HG02870 (cell line): ENCODE results near the gene GNA14.
A peak's percentile ranks its signal among the peaks of the same experiment; 100 is the strongest.
"Not testable (repeated sequence)": the region's sequence is repeated elsewhere in the genome, so short reads cannot be mapped to it uniquely, and the experiment has no call there.

Source experiments
- ATAC-seq: cut with Tn5 transposase; IDR thresholded peaks from one replicate; pipeline ENCODE4 v1.9.1; 2021; ENCODE audit warnings: mild to moderate bottlenecking, moderate library complexity; ENCODE audit not compliant: unreplicated experiment

GNA14 gene

DNA sequence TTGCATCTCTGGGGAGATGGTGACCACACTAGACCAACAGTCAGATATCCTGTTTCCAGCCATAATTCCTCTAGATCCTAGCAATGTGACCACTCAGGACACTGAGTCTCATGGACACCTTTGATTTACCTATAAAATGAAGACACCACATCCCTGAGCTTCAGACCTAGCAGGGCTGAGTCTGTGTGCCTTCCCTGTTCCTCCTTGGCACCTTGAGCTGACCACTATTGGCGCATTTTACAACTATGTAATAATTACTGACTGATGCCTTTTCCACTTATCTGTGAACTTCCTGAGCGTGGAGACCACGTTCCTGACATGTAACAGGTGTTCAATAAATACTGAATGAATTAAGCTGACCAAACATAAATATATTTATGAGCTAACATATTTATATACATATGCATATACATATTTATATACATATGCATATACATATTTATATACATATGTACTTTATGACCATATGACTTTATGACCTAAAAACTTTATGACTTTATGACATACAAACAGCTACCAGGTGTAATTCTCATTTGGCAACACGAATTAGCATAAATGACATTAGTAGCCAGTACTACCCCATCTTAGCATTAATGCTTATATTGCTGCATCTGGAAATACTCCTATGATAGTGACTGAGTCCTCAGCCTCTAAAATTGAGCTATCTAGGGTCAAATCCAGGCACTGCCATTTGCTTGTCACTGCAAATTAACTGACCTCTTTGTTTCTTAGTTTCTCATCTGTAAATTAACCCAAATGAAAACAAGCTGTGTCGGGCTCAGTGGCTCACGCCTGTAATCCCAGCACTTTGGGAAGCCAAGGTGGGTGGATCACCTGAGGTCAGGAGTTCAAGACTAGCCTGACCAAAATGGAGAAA lies 150.6 kb downstream of the GNA14 start:
- ATAC-seq = no peak

DNA sequence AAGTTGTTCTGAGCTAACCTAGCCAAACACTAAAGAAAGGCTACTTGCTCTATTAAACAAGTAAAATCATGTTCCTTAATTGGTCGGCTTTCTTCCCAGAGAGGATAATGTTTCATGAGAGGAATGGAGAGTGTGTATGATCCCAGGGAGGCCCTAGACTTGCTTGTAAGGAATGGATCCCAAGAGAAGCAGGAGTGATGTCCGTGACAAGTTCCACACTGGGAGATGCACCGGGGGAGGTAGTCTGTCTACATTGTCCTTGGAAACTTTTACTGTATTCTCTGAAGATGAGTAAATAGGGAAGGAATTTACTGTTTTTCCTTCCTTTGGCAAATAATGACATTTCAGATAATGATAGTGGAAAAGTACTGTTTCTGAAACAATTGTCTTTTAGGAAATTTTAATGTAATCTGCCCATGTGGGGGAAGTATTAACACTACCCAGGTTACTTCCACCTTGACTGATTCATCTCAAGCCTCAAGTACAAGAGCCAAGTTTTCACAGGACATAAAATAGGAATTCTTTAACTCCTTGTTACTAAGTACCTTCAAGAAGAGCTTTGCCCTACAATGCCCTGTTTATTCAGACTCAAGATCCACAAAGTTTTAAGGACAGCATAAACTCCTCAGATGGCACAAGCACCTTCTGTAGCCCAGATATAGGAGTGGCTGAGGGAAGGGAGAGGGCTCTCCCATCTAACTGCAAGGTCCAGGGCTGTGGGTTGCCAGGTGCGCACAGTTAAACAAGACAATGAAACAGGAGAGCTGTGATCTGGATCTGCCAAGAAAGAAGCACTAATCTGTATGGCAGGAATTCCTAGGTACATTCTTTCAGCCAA lies 152.1 kb downstream of the GNA14 start:
- ATAC-seq = no peak

DNA sequence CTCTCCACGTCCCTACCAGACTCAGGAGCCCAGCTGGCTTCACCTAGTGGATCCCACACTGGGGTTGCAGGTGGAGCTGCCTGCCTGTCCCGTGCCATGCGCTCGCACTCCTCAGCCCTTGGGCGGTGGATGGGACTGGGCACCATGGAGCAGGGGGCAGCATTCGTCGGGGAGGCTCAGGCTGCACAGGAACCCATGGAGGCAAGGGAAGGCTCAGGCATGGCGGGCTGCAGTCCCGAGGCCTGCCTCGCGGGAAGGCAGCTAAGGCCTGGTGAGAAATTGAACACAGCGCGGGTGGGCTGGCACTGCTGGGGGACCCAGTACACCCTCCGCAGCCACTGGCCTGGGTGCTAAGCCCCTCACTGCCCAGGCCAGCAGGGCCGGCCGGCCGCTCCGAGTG lies 157.8 kb downstream of the GNA14 start:
- not testable (repeated sequence) for ATAC-seq

DNA sequence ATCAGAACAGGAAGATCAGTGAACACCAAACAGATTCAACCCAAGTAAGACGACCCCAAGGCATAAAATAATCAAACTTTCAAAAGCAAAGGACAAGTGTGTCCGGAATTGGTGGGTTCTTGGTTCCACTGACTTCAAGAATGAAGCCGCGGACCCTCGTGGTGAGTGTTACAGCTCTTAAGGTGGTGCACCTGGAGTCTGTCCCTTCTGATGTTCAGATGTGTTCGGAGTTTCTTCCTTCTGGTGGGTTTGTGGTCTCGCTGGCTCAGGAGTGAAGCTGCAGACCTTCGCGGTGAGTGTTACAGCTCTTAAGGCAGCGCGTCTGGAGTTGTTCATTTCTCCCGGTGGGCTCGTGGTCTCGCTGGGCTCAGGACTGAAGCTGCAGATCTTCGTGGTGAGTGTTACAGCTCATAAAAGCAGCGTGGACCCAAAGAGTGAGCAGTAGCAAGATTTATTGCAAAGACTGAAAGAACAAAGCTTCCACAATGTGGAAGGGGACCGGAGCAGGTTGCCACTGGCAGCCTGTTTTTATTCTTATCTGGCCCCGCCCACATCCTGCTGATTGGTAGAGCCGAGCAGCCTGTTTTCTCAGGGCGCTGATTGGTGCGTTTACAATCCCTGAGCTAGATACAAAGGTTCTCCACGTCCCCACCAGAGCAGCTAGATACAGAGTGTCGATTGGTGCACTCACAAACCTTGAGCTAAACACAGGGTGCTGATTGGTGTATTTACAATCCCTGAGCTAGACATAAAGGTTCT lies 158.5 kb downstream of the GNA14 start:
- ATAC-seq = not testable (repeated sequence)

DNA sequence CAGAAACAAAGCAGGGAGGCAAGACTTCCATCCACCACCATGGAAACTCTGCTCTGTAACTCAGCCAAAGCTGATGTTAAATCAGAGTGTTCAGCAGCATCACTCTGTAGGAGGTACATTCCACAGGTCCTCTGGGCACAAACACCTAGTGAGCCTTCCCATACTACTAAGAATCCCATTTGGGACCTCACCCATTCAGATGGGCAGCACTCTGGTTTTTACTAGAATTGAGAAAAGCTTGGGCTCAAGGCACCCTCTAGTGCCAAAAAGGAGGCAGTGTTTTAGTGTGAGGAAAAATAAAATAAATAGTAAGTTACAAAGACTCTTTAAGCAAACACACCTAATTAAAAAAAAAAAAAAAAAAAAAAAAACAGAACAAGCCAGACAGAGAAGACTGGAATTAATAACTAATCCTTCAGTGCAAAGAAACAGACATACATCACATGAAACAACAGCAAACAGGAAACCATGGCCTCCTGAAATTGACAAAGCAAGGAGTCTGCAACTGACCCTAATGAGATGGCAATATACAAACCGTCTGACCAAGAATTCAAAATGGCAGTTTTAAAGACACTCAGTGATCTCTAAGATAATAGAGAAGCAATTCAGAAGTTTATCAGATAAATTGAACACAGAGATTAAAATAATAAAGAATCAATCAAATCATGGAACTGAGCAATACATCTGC lies 159.5 kb downstream of the GNA14 start:
- no peak for ATAC-seq

DNA sequence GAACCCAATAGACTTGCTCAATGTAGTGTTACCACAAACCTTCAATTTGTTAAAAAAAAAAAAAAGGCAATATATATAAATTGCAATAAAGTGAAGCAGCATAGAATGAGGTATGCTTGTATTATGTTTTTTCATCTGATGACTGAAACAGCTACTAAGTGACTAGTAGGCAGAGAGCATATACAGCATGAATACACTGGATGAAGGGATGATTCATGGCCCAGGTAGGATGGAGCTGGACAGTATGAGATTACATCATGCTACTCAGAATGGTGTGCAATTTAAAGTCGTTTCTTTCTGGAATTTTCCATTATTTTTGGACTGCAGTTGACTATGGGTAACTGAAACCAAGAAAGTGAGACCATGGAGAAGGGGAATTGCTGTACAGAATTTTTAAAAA lies 161.2 kb downstream of the GNA14 start:
- no peak for ATAC-seq

DNA sequence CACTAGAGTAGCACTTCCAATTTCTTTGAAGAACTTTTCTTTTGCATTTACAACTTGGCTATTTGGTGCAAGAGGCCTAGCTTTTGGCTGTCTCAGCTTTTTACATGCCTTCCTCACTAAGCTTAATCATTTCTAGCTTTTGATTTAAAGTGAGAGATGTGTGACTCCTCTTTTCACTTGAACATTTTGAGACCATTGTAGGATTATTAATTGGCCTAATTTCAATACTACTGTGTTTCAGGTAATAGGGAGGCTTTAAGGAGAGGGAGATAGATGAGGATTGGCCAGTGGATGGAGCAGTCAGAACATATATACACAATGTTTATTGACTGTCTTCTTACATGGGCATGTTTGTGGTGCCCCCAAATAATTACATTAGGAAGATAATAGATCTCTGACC lies 161.7 kb downstream of the GNA14 start:
- no peak for ATAC-seq

DNA sequence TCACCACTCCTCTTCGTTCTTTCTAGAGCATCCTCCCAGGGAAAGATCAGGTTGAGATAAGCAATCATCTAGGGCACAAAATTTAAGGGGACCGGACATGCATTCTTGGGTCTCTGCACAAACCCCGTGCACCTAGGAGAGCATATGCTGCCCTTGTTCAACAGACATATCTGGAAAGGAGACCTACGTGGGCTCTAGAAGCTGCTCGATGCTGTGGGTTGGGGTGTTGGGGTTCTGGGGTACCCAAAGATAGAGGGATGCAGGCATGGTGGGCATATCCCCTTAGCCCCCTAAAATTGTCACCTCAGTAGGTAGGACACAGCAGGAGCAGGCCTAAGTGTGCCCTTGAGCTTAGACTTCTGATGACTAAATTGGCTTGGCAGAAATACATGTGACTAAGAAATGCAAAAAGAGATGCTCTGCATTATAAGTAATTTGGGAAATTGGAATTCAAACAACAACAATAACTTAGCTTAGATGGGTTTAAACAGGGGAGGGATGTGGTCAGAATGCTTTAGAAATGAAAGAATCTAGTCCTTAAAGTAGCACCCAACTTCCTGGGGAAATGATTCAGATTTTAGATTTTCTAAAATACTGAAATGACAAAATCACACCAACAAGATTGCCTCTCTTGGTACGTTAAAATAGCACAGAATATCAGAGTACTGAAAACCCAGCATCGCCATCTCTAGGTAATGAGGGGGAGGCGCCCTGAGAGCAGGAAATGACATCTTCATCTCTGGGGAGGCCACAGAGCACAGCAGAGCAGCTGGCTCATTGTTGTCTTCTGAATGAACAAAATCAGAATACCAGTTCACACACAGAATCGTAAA lies 172.3 kb downstream of the GNA14 start:
- ATAC-seq = peak; percentile 98

DNA sequence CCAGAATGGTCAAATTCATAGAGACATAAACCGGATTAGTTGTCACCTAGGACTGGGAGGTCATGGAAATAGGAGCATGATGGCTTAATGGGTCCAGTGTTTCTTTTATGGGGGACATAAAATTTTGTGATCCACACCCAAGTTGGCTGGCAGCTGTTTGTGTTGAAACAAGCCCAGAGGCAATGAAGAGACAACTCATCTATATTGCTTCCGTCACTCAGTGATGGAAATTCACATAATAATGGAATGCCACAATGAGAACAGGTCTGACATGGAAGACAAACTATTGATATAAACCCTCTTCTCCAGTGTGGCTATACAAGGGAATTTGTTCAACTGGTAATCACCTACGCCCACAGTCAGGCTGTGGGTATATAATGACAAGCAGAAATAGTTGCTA lies 173.2 kb downstream of the GNA14 start:
- no peak for ATAC-seq

DNA sequence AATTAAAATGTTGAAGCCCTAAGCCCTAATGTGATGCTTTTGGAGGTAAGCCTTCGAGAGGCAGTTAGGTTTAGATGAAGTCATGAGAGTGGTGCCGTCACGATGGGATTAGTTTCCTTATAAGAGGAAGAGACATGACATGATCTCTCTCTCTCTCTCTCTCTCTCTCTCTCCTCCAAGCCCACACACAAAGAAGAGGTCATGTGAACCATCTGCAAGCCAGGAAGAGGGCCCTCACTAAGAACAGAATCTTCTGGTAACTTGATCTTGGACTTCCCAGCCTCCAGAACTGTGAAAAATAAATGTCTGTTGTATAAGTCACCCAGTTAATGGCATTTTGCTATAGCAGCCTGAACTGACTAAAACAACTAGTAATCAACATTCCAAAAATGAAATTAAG lies 175.5 kb downstream of the GNA14 start:
- ATAC-seq = no peak

DNA sequence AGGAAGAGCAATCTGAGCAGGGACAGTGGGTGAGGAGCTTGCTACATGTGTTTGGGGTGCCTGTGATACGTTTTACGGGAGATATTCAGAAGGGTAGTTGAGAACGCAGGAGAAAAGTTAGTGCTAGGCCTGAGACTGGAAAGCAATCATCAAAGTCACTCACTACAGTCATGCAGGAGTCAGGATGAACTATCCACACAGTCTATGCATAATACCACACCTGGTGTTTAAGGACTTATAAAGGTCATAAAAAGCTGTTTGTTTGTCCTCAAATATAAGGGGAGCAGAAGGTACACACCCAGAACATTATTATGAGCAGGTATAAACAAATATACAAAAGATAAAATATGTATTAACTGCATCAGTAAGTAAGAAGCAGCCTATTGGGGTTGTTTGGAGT lies 176.6 kb downstream of the GNA14 start:
- ATAC-seq = no peak

DNA sequence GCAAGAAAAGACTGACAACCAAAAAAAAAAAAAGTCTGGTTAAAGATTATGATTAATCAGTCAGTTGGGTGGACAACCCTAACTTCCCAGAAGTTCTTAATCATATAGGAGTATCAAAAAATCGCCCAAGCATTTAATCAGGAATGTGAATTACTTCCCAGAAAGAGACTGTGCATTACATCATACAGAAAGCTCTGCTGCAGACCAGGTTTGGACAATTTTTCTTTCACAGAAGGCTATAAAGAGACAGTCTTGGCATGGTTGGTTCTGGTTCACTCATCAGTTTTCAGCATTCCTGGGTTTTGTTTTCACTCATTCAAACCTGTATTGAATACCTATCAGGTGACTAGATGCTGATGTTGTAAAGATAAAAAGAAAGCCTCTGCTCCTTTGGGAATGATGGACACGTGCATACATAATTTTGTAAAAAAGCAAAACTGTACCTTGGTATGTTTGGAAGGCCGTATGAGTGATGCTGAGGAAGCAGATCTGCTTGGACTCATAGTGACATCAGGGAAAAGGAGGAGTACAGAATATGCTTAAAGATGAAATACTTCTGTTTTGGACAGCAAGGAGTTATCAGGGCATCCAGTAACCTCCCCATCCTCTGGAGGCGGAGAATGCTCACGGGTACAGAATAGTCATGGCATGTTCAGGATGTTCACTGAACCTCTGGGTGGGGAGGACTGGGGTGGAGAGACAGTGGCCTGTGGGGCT lies 178.4 kb downstream of the GNA14 start:
- no peak for ATAC-seq

DNA sequence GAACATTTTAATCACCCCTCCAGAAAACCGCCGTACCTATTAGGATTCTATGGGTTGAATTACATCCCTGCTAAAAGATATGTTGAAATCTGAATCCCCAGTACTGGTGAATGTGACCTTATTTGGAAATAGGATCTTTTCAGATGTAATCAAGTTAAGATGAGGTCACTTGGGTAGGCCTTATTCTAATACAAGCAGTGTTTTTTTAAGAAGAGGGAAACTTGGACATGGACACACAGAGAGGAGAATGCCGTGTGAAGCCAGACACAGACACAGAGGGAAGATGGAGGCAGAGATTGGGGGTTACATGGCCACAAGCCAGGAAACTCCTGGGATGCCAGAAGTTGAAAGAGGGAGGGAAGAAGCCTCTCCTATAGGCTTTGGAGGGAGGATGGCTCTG lies 183.5 kb downstream of the GNA14 start:
- ATAC-seq = no peak

DNA sequence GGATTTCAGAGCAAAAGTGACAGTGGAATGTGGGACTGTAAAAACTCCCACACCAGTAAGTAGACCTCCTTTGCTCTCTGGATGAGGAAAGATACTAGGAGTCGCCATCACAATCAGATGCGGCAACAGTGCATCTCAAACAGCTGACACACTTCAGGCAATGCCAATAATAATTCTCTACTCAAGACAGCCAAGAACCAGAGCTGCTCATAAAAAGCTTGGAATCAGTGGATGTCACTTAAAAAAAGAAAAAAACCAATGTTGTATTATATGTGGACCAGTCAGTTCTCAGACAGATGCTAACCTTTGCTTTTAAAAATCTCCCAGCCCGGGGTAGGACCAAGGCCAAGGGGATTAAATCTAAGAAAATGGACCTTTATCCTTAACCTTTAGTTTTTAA lies 185.0 kb downstream of the GNA14 start:
- no peak for ATAC-seq

DNA sequence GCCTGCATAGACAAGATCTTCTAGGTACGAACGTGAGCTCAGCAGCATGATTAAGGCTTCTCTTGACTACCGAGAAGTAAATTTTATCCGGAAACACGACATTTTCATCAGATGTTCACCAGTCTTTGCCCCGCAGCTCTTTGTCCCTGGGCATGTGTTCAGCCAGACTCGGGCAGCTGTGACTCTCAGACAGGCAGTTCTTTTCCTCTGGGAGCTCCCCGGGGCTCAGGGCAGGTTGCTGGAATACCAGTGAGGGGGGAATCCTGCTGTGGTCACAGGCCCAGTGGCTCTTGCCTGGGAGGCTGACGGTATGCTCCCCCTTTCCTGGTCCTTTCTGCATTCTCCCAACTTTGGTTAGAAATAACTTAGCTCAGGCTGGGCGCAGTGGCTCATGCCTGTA lies 186.1 kb downstream of the GNA14 start:
- no peak for ATAC-seq

DNA sequence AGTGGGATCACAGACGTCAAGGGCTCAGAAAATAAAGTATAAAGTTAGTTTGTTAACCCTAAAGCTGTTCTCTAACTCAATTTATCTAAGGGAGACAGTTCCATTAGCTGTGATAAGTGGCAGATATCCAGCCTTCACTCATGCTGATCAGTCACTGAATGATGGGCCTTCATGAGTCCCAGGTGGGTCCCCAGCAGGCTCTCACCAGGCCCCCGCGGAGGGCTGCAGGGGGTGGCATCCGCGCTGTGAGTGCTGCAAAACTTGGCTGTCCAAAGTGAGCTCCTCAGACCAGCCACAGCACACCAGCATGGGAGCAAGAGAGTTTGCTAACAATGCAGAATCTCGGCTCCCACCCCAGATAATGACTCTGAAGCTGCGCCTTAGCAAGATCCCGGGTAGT lies 187.2 kb downstream of the GNA14 start:
- ATAC-seq = no peak

DNA sequence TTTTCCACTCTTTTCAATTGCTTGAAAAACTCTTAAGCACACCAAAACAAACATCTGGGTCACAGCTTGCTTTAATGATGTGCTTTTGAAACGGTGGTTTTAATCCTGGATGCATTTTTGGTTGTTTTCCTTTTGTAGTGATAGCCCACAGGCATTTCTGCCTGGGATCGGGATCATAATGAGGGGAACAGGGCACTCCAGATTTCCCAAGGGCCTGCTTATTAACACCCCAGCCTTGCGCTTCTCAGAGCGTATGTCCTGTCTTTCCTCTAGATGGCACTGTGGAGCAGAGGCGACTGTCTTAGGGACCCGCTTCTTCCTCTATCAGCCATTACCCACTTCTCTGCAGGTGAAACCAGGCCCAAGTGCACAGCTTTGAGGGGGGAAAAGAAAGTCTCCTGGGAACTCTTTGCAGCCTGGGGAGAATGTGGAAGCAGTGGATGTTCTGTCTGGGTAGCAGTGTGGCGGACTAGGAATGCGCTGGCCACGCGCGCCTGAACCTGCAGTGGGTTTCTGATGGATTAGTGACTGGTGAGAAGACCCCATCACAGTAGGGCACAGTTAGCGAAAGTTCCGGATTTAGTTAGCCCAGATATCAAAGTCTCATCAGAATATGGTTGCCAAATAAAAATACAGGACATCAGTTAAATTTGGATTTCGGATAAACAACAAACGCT lies 190.1 kb downstream of the GNA14 start:
- ATAC-seq = peak; percentile 83

DNA sequence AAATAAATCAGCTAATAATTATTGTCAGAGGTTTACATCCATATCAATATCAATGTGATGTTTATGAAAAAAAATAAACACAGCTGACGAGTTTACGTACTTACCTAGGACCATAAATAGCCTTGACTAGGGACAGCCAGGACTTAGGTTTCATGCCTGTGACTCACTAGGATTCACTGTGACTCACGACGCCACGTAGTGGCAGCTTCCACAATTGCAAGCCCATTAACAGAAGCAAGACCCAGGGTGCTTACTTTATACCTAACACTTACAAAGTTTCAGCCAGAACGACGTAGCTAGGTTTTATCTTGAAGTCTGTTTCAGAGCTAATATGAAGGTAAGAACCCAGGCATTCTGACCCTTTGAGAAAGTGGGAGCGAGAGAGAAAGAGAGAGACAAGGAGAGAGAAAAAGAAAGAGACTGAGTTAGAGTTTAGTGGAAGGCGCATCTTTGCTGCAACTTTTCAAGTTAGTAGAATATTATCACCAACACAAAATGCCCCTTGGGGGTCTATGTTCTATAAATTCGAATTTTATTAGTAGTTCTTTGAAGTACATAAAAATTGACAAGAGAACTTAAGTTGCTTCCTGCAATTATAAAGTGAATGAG lies 191.2 kb downstream of the GNA14 start:
- peak; percentile 72 for ATAC-seq
